CD14-positive monocyte (primary cell): ENCODE results near the gene CMTM2. TPM values are rescaled to one million over a fixed set of nuclear protein-coding genes. Genes with fewer than 3 reads are reported as not detected.

Experiments used
- DNase-seq, 3 donors: peaks; one replicate each; pipeline ENCODE4 v3.0.0-alpha.2; 2011 to 2022
- H2AFZ ChIP-seq: 2 replicates; pipeline ENCODE4 v1.6.0; 2012; ENCODE audit warnings: mild to moderate bottlenecking, low read depth, low read length, inconsistent platforms; ENCODE audit not compliant: insufficient read depth, poor library complexity, severe bottlenecking
- H3K27ac ChIP-seq, 2 donors: 1 replicate in 1 of 2; 2 replicates in 1 of 2; pipeline ENCODE4 v1.5.1; 2012 to 2013; ENCODE audit warnings: low read length in 2 of 2, control low read depth in 1 of 2, inconsistent platforms in 1 of 2, low read depth in 1 of 2, mild to moderate bottlenecking in 1 of 2
- H3K27me3 ChIP-seq, 2 donors: one replicate each; pipeline versions ENCODE4 v1.6.0 to v1.6.1; 2011 to 2013; ENCODE audit warnings: low read length in 2 of 2; ENCODE audit not compliant: control insufficient read depth in 2 of 2, insufficient read depth in 2 of 2
- H3K36me3 ChIP-seq, 2 donors: replicated peaks in 1 of 2; 1 replicate in 1 of 2; 2 replicates in 1 of 2; pipeline versions ENCODE4 v1.5.1 to v1.6.1; 2012 to 2013; ENCODE audit warnings: low read length in 2 of 2, control low read depth in 1 of 2, inconsistent platforms in 1 of 2, mild to moderate bottlenecking in 1 of 2; ENCODE audit not compliant: insufficient read depth in 2 of 2, control insufficient read depth in 1 of 2
- H3K4me1 ChIP-seq, 2 donors: 1 replicate in 1 of 2; 2 replicates in 1 of 2; pipeline versions ENCODE4 v1.5.1 to v1.6.1; 2012 to 2013; ENCODE audit warnings: low read length in 2 of 2, control low read depth in 1 of 2, inconsistent platforms in 1 of 2, mild to moderate bottlenecking in 1 of 2, moderate library complexity in 1 of 2; ENCODE audit not compliant: insufficient read depth in 2 of 2, control insufficient read depth in 1 of 2
- H3K4me2 ChIP-seq: replicated peaks from 2 replicates; pipeline ENCODE3; 2012; ENCODE audit warnings: low read length, moderate library complexity, mild to moderate bottlenecking; ENCODE audit not compliant: poor library complexity, severe bottlenecking; ENCODE audit errors: extremely low read depth
- H3K4me3 ChIP-seq, 3 experiments: fragments of 200-600 bp in 1 of 3; sonication (generic) in 1 of 3; replicated peaks in 1 of 3; 1 replicate in 2 of 3; 2 replicates in 1 of 3; pipeline ENCODE4 v1.5.1; 2011 to 2013; ENCODE audit warnings: low read length in 3 of 3, mild to moderate bottlenecking in 3 of 3, control low read depth in 2 of 3, low read depth in 2 of 3, inconsistent platforms in 1 of 3, moderate library complexity in 1 of 3
- H3K79me2 ChIP-seq: 2 replicates; pipeline ENCODE4 v1.6.0; 2012; ENCODE audit warnings: mild to moderate bottlenecking, control low read depth, inconsistent platforms, low read length, moderate library complexity; ENCODE audit not compliant: insufficient read depth
- H3K9ac ChIP-seq: 2 replicates; pipeline ENCODE4 v1.6.0; 2017; ENCODE audit warnings: low read length, mild to moderate bottlenecking; ENCODE audit not compliant: insufficient read depth, poor library complexity, severe bottlenecking
- H3K9me3 ChIP-seq, 2 donors: replicated peaks in 1 of 2; 1 replicate in 1 of 2; 2 replicates in 1 of 2; pipeline versions ENCODE4 v1.5.1 to v1.6.1; 2012 to 2013; ENCODE audit warnings: low read length in 2 of 2, control low read depth in 1 of 2; ENCODE audit not compliant: control insufficient read depth in 1 of 2, insufficient read depth in 1 of 2
- H4K20me1 ChIP-seq: 2 replicates; pipeline ENCODE4 v1.6.0; 2012; ENCODE audit warnings: mild to moderate bottlenecking, low read length, control low read depth, moderate library complexity; ENCODE audit not compliant: insufficient read depth
- H3K27ac Mint-ChIP-seq, 7 donors: one replicate each; pipeline ENCODE4 v1.8.0; 2020; ENCODE audit warnings: mild to moderate bottlenecking in 7 of 7, mixed read lengths in 7 of 7, moderate library complexity in 6 of 7, inconsistent platforms in 2 of 7
- H3K27me3 Mint-ChIP-seq, 3 donors: one replicate each; pipeline ENCODE4 v1.8.0; 2021 to 2022; ENCODE audit warnings: low read depth in 3 of 3, mild to moderate bottlenecking in 3 of 3, mixed read lengths in 3 of 3, moderate library complexity in 3 of 3, inconsistent platforms in 1 of 3
- H3K36me3 Mint-ChIP-seq, 2 donors: one replicate each; pipeline ENCODE4 v1.8.0; 2020; ENCODE audit warnings: mixed read lengths in 2 of 2, inconsistent platforms in 1 of 2, mild to moderate bottlenecking in 1 of 2
- H3K4me1 Mint-ChIP-seq: one replicate; pipeline ENCODE4 v1.8.0; 2020; ENCODE audit warnings: mild to moderate bottlenecking, mixed read lengths
- H3K4me3 Mint-ChIP-seq, 2 donors: one replicate each; pipeline ENCODE4 v1.8.0; 2020; ENCODE audit warnings: mild to moderate bottlenecking in 2 of 2, mixed read lengths in 2 of 2, moderate library complexity in 1 of 2
- H3K9me3 Mint-ChIP-seq, 7 donors: one replicate each; pipeline ENCODE4 v1.8.0; 2020 to 2022; ENCODE audit warnings: mixed read lengths in 7 of 7, mild to moderate bottlenecking in 6 of 7, moderate library complexity in 6 of 7, inconsistent platforms in 2 of 7
- CTCF ChIP-seq: fragments of 200-600 bp; IDR thresholded peaks from one replicate; pipeline ENCODE4 v1.8.0; 2022; ENCODE audit warnings: antibody characterized with exemption, mild to moderate bottlenecking
- WGBS: methylation state at CpG from one replicate; pipeline ENCODE4 v1.1.5; 2013; ENCODE audit warnings: missing lambda C conversion rate; ENCODE audit not compliant: insufficient coverage; 5-methylcytosine and 5-hydroxymethylcytosine counted together
- intact Hi-C, 2 donors: fragments of 100-400 bp; cut with micrococcal nuclease; formaldehyde crosslinking; loops; one replicate each; pipeline versions ENCODE4 v1.15.0 to v1.15.1; 2023
- polyA plus RNA-seq, 3 donors: library from polyadenylated mRNA; depleted of rRNA in 1 of 3; unstranded in 2 of 3; stranded (reverse) in 1 of 3; fragments of 300-500 nt in 2 of 3; fragments of >200 nt in 1 of 3; fragmentation: Illumina TruSeq in 2 of 3; gene quantifications; 1 replicate in 2 of 3; 2 replicates in 1 of 3; pipeline ENCODE4 v1.2.3, GENCODE V29; 2012 to 2021

Gene CMTM2
- polyA plus RNA-seq, 3 donors: 11.0 to 41.6 (median 39.1) TPM

- Histone ChIP-seq H3K9ac (no peak overlapping the region), H3K4me2 (peak overlapping the region; percentile 88), H3K79me2 (peaks cover 91% of the 10 kb centered on the region), H3K9me3 (no peaks in the 10 kb centered on the region), H3K4me3 (peak overlapping the region in 1 of 3 experiments; percentile 90), H3K36me3 (peaks cover 19 to 42% of the 10 kb centered on the region in 2 donors), H4K20me1 (peaks cover 60% of the 10 kb centered on the region), H3K27me3 (no peaks in the 10 kb centered on the region), H2AFZ (no peak overlapping the region), H3K27ac (peak overlapping the region in 1 of 2 donors; percentile 86), H3K4me1 (peaks cover 54 to 80% of the 10 kb centered on the region in 2 donors)
- no peaks in the 10 kb centered on the region for H3K27me3 Mint-ChIP-seq
- DNase-seq: no peak
- no peak for TF ChIP-seq CTCF
- 96% methylated on average over 5 of the region's 6 CpGs for WGBS
- intact Hi-C loops: loop anchor here (5.0 to 10.0 kb wide), 4 partner anchors 33 to 77 kb away; no protein-coding TSS in a partner anchor
- H3K4me1 Mint-ChIP-seq: peaks cover 68% of the 10 kb centered on the region
- peaks cover 46 to 51% of the 10 kb centered on the region in 2 donors for H3K36me3 Mint-ChIP-seq
- H3K27ac Mint-ChIP-seq: peak overlapping the region in 5 of 7 donors; percentile 27 to 77 (median 38)
- H3K9me3 Mint-ChIP-seq: no peaks in the 10 kb centered on the region
- peak overlapping the region in 1 of 2 donors; percentile 100 for H3K4me3 Mint-ChIP-seq
These were observed 24.8 kb upstream of the CMTM2 start for GRCh38 chr16:66554495-66554894.

GRCh38 chr16:66560107-66560506 is 19.2 kb upstream of the CMTM2 start:
- peaks cover 99% of the 10 kb centered on the region for H4K20me1 ChIP-seq
- H3K9me3 ChIP-seq: no peaks in the 10 kb centered on the region
- H3K4me2 ChIP-seq: no peak overlapping the region
- no peak overlapping the region for H2AFZ ChIP-seq
- Mint-ChIP-seq H3K9me3 (no peaks in the 10 kb centered on the region), H3K36me3 (peaks cover 74 to 85% of the 10 kb centered on the region in 2 donors), H3K4me1 (peaks cover 52% of the 10 kb centered on the region), H3K27ac (peak overlapping the region; percentile 0 to 72 (median 23)), H3K27me3 (no peaks in the 10 kb centered on the region), H3K4me3 (no peak overlapping the region)
- WGBS: 80% methylated on average over 1 of the region's 1 CpG
- no peak overlapping the region for H3K4me3 ChIP-seq
- H3K27me3 ChIP-seq: no peaks in the 10 kb centered on the region
- no peak overlapping the region for H3K9ac ChIP-seq
- peaks cover 58 to 94% of the 10 kb centered on the region in 2 donors for H3K36me3 ChIP-seq
- intact Hi-C loops: no loop called here
- no peak for TF ChIP-seq CTCF
- no peak for DNase-seq
- H3K27ac ChIP-seq: peak overlapping the region in 1 of 2 donors; percentile 30
- peaks cover 100% of the 10 kb centered on the region for H3K79me2 ChIP-seq
- peaks cover 10 to 46% of the 10 kb centered on the region in 2 donors for H3K4me1 ChIP-seq
